SK-N-MC (cell line): ENCODE measurements around the gene HADH.

Experiments used
- EZH2 ChIP-seq: fragments of 200-600 bp; sonication (generic); IDR thresholded peaks from one replicate; pipeline ENCODE4 v1.6.1; 2017; ENCODE audit warnings: antibody characterized with exemption
- POLR2AphosphoS5 ChIP-seq: IDR thresholded peaks from 2 replicates; pipeline ENCODE4 v1.6.1; 2012; ENCODE audit warnings: mild to moderate bottlenecking, low read depth, low read length, borderline replicate concordance

DNA sequence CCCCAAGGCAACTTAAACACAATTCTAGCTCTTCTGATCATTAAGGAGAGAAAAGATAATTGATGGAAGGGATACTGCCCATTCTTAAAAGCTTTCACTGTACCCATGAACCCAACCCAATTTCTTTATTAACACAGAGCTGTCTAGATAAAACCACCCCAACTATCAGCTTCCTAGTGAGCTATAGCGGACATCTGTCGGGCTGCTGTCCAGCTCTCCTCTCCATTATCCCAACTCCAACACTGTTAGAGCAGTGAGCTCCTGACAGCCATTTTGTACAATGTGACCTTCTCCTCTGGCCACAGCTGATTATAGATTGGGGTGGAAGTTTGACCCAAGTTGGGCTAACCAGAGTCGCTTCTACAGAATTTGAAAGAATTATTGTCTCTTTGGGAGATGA is 66.1 kb downstream of the HADH start:
- TF ChIP-seq EZH2: no peak
- no peak for TF ChIP-seq POLR2AphosphoS5
